ENCODE data around the gene FBXO31.

Gene FBXO31

DNA sequence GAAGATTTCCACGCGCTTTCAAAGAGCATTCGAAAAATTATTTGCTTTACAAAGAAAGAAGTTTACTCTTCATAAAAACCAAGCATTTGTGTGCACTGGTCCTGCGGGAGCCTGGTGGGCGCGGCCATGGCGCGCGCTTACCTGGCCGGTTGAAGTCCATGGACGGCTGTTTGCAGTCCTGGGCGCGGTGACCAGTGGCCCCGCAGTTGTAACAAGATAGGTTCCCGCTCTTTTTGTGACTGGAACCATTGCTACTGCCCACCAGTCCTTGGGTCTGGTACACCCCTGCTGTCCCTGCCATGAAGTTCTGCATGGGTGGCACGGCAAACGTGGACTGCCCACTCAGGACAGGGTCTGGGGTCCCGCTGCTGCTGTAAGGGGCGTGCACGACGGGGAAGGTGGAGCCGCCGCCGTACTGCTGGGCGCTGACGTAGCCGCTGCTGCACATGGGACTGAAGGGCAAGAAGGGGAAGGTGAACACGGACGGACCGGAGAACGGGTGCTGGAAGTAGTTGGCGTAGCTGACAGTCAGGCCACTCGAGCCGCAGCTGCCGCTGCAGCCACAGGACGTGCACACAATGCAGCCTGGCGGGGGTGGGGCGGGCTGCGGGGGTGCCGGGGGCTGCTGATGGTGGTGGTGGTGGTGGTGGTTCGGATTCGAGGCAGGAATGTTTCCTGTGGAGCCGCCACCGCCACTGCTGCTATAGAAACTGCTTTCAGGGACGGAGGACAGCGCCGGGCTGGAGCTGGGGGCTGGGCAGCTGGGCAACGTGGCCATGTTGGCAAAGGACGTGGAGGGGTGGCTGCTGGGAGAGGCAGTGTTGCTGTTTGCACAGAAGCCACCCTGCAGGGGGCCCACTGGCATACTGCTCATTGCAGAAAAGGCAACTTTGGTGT lies 28.0 kb upstream of the FBXO31 start:
- no peak overlapping the region for H3K4me3 ChIP-seq (ENCODE audit: low read depth, low read length)
- in situ Hi-C loops (cut with HindIII; ENCODE audit: low sequenced_read_pairs) = no loop called here
- DNase-seq (ENCODE audit: low read depth, low spot score) = no peak
- TF ChIP-seq, protein P1, sequence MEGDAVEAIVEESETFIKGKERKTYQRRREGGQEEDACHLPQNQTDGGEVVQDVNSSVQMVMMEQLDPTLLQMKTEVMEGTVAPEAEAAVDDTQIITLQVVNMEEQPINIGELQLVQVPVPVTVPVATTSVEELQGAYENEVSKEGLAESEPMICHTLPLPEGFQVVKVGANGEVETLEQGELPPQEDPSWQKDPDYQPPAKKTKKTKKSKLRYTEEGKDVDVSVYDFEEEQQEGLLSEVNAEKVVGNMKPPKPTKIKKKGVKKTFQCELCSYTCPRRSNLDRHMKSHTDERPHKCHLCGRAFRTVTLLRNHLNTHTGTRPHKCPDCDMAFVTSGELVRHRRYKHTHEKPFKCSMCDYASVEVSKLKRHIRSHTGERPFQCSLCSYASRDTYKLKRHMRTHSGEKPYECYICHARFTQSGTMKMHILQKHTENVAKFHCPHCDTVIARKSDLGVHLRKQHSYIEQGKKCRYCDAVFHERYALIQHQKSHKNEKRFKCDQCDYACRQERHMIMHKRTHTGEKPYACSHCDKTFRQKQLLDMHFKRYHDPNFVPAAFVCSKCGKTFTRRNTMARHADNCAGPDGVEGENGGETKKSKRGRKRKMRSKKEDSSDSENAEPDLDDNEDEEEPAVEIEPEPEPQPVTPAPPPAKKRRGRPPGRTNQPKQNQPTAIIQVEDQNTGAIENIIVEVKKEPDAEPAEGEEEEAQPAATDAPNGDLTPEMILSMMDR (IDR thresholded peaks at IDR 0.05; ENCODE audit: low read depth, low read length) = no peak

DNA sequence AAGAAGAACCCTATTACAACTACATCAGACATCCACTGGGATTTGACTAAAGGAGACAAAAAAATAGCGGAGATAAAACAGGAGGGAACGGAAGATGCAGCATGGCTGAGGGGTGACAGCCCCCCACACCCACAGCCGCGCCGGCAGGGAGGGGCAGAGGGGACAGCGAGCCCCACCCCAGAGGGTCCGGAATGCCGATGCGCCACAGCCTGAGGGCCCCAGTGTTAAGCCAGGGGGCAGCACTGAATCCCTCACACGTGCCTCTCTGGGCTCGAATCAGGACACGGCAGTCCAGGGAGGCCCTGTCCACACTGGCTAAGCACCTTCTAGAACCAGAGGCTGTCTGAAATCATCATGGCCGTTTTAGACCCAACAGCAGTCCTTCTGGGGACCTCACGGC lies 27.4 kb upstream of the FBXO31 start:
- in situ Hi-C loops (cut with HindIII; ENCODE audit: low sequenced_read_pairs) = no loop called here
- no peak for DNase-seq (ENCODE audit: low read depth, low spot score)
- TF ChIP-seq, protein P1 (IDR thresholded peaks at IDR 0.05; ENCODE audit: low read depth, low read length) = peak; percentile 20
- no peak overlapping the region for H3K4me3 ChIP-seq (ENCODE audit: low read depth, low read length)

DNA sequence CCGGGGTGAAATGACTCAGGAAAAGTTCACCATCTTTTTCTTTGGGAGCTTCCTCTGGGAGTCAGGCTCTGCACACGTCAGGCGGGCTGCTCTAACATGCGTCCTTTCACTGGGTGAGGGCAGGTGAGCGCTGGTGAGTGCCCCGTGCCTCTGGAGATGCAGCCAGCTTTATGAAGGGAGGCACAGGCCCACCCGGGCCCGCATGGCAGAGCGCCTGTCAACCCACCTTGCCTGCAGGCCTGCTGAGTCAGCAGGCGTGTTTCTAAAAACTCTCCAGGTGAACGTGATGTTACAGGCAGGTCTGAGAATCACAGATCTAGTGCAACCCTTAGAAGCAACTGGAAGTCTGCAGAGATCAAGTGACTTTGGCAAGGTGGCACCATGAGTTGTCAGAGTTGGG lies 27.0 kb upstream of the FBXO31 start:
- in situ Hi-C loops (cut with HindIII; ENCODE audit: low sequenced_read_pairs) = no loop called here
- DNase-seq (ENCODE audit: low read depth, low spot score) = no peak
- TF ChIP-seq, protein P1 (IDR thresholded peaks at IDR 0.05; ENCODE audit: low read depth, low read length) = no peak
- H3K4me3 ChIP-seq (ENCODE audit: low read depth, low read length) = no peak overlapping the region

DNA sequence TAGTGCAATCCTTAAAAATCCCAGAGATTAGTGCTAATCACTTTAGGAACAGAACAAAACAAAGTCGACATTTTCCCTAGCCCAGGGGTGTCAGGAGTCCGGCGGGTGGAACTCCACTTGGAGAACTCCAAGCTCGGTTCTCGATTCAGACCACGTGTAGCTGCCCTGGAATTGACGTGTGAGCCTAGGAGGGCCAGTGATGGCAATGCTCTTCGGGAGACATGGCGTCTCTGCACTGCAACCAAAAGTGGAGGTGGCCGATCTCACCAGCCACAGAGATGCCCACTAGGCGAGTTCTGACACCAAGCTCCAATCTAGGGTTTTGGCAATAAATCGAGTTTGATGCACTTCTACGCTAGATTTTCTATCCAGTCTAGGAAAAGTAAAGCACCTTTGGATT lies 26.2 kb upstream of the FBXO31 start:
- H3K4me3 ChIP-seq (ENCODE audit: low read depth, low read length) = no peak overlapping the region
- no peak for DNase-seq (ENCODE audit: low read depth, low spot score)
- TF ChIP-seq, protein P1 (IDR thresholded peaks at IDR 0.05; ENCODE audit: low read depth, low read length) = no peak
- in situ Hi-C loops (cut with HindIII; ENCODE audit: low sequenced_read_pairs) = no loop called here

DNA sequence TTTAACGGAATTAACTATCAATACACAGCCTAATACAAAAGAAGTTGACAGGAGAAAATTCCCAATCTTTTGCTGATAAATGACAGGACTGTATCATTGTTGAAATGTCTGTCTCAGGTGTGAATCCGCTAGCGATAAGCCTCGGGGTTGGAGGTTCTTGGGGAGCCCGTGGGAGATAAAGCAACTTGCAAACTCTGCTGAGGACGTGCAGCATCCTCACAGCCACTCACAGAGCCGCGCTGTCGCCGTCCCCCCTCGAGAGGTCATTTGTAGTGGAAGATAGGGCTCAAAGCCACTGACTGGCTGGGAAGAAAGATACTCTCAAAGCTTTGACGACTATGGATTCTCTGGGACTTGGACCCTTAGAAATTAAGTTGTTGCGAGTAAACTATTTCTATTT lies 25.6 kb upstream of the FBXO31 start:
- TF ChIP-seq, protein P1 (IDR thresholded peaks at IDR 0.05; ENCODE audit: low read depth, low read length) = no peak
- H3K4me3 ChIP-seq (ENCODE audit: low read depth, low read length) = no peak overlapping the region
- in situ Hi-C loops (cut with HindIII; ENCODE audit: low sequenced_read_pairs) = no loop called here
- no peak for DNase-seq (ENCODE audit: low read depth, low spot score)

DNA sequence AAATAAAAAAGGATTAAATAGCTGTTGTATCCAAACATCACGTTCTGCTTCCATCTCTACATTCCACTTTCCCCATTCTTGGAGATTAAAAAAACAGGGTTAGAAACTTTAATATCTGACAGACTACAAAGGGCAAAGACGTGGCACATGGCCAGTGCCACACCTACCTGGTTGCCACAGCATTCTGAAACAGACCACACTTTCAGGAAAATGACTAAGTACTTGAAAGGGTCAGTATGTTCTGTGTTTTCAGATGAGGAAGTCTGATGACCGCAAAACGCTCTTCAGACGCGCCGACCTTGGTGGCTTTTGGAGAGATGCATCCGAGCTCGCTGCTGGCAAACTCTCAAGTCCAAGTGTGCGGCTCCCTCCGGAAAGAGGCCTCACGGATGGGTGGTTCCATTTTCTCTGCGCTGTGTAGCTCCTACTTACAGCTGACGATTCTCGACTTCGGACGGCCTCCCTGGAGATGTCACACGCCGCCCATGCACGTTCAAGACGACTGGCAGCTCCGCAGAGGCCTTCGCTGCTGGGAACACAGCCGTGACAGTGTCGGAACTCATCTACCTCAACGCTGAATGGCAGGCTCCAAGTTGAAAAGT lies 24.0 kb upstream of the FBXO31 start:
- no peak overlapping the region for H3K4me3 ChIP-seq (ENCODE audit: low read depth, low read length)
- in situ Hi-C loops (cut with HindIII; ENCODE audit: low sequenced_read_pairs) = no loop called here
- peak; percentile 36 for DNase-seq (ENCODE audit: low read depth, low spot score)
- TF ChIP-seq, protein P1 (IDR thresholded peaks at IDR 0.05; ENCODE audit: low read depth, low read length) = no peak
